NCI-H146 treated with DMSO at 0.1 percent for 48 hours (cell line): Measurements from ENCODE around the gene TMBIM4.
"Not testable (repeated sequence)": the region's sequence is repeated elsewhere in the genome, so short reads cannot be mapped to it uniquely, and the experiment has no call there.

Source experiments
- DNase-seq: peaks from one replicate; lab custom pipeline; 2025; ENCODE audit not compliant: unreplicated experiment; lab: John Stamatoyannopoulos, UW

Gene TMBIM4

GRCh38 chr12:66169221-66170170 lies at the start of gene TMBIM4:
TSS of gene TMBIM4 (minus strand) at chr12:66169996. CDS start at chr12:66169951, 45 bp downstream.
- peak; percentile 83 for DNase-seq

- DNase-seq: no peak
Observed at GRCh38 chr12:66217342-66217917, 47.6 kb upstream of the TMBIM4 start.

- DNase-seq: not testable (repeated sequence)
Observed at GRCh38 chr12:66213011-66213410, 43.2 kb upstream of the TMBIM4 start.

- DNase-seq: not testable (repeated sequence)
Observed at GRCh38 chr12:66211573-66211972, 41.8 kb upstream of the TMBIM4 start.

GRCh38 chr12:66210840-66211239 lies 41.0 kb upstream of the TMBIM4 start:
- DNase-seq: no peak

GRCh38 chr12:66206141-66206540 lies 36.3 kb upstream of the TMBIM4 start:
- no peak for DNase-seq

- no peak for DNase-seq
Observed at GRCh38 chr12:66203820-66204219, 34.0 kb upstream of the TMBIM4 start.

- no peak for DNase-seq
Observed at GRCh38 chr12:66199831-66200509, 30.2 kb upstream of the TMBIM4 start.

GRCh38 chr12:66199141-66199540 lies 29.3 kb upstream of the TMBIM4 start:
- DNase-seq: no peak

GRCh38 chr12:66197495-66197921 lies 27.7 kb upstream of the TMBIM4 start:
- DNase-seq: no peak

- no peak for DNase-seq
Observed at GRCh38 chr12:66196806-66197205, 27.0 kb upstream of the TMBIM4 start.

GRCh38 chr12:66195242-66195641 lies 25.4 kb upstream of the TMBIM4 start:
- no peak for DNase-seq

GRCh38 chr12:66194122-66194521 lies 24.3 kb upstream of the TMBIM4 start:
- DNase-seq: no peak

- no peak for DNase-seq
Observed at GRCh38 chr12:66191547-66192126, 21.8 kb upstream of the TMBIM4 start.

- no peak for DNase-seq
Observed at GRCh38 chr12:66190519-66191370, 20.9 kb upstream of the TMBIM4 start.

GRCh38 chr12:66189889-66190288 lies 20.1 kb upstream of the TMBIM4 start:
- no peak for DNase-seq

- no peak for DNase-seq
Observed at GRCh38 chr12:66189486-66189843, 19.7 kb upstream of the TMBIM4 start.

- no peak for DNase-seq
Observed at GRCh38 chr12:66188584-66189485, 19.0 kb upstream of the TMBIM4 start, which contains the start of gene IRAK3. TSS of gene IRAK3 (plus strand) at chr12:66189214. CDS start at chr12:66189300, 86 bp downstream.

GRCh38 chr12:66187821-66188220 lies 18.0 kb upstream of the TMBIM4 start:
- DNase-seq: no peak
